Endothelial cell of umbilical vein (primary cell): Measurements from ENCODE around the gene TBC1D14. TPM values are rescaled to one million over a fixed set of nuclear protein-coding genes. Genes with fewer than 3 reads are reported as not detected.

Experiments used
- BruUV-seq: library from RNA; stranded (reverse); fragments of 400-500 nt; replicated peaks from 2 replicates; lab custom pipeline; 2021; lab: Mats Ljungman, UMichigan
- CTCF ChIA-PET: fragments of 300-600, 350-600 bp; sonication (Branson Sonifier 250); formaldehyde crosslinking; loops from one replicate; lab custom pipeline; 2021; ENCODE audit warnings: antibody characterized with exemption, inconsistent platforms; lab: Charles Lee
- POLR2A ChIA-PET: fragments of 300-600, 350-600 bp; sonication (Branson Sonifier 250); formaldehyde crosslinking; loops from one replicate; lab custom pipeline; 2021; ENCODE audit warnings: antibody characterized with exemption, inconsistent platforms; lab: Charles Lee
- DNase-seq: peaks from one replicate; pipeline ENCODE4 v3.0.0-alpha.2; 2011; ENCODE audit warnings: low read depth, low spot score
- FAIRE-seq: peaks from 2 replicates; lab custom pipeline; 2011; peaks lifted over from hg19 to GRCh38; lab: Jason Lieb, UNC
- H2AFZ ChIP-seq: 2 replicates; pipeline ENCODE4 v1.6.0; 2012; ENCODE audit warnings: low read depth, low read length, control low read depth, inconsistent platforms
- H3K27ac ChIP-seq: 2 replicates; pipeline ENCODE4 v1.5.1; 2011; ENCODE audit warnings: low read depth, mild to moderate bottlenecking, control low read depth, low read length, moderate library complexity; ENCODE audit not compliant: insufficient read depth
- H3K27me3 ChIP-seq, 2 experiments: 2 replicates each; pipeline versions ENCODE4 v1.6.0 to v1.6.1; 2011; ENCODE audit warnings: low read length in 2 of 2, mixed read lengths in 1 of 2; ENCODE audit not compliant: control insufficient read depth in 2 of 2, insufficient read depth in 2 of 2
- H3K36me3 ChIP-seq, 2 experiments: 2 replicates in 1 of 2; 3 replicates in 1 of 2; pipeline ENCODE4 v1.5.1; 2011; ENCODE audit warnings: low read length in 2 of 2, mild to moderate bottlenecking in 1 of 2, moderate library complexity in 1 of 2; ENCODE audit not compliant: control insufficient read depth in 2 of 2, insufficient read depth in 2 of 2; ENCODE audit errors: extremely low read depth in 1 of 2
- H3K4me1 ChIP-seq: 3 replicates; pipeline ENCODE4 v1.5.1; 2011; ENCODE audit warnings: mild to moderate bottlenecking, low read length; ENCODE audit not compliant: control insufficient read depth, insufficient read depth; ENCODE audit errors: extremely low read depth
- H3K4me2 ChIP-seq: 2 replicates; pipeline ENCODE4 v1.6.1; 2011; ENCODE audit warnings: low read length, control low read depth, mixed read lengths; ENCODE audit not compliant: insufficient read depth
- H3K4me3 ChIP-seq, 3 experiments: fragments of 200-600 bp in 1 of 3; sonication (generic), shearing (Covaris generic) in 1 of 3; replicated peaks in 1 of 3; 2 replicates each; pipeline ENCODE4 v1.5.1; 2011 to 2016; ENCODE audit warnings: control low read depth in 3 of 3, low read length in 3 of 3, mild to moderate bottlenecking in 2 of 3, inconsistent platforms in 1 of 3, low read depth in 1 of 3, moderate library complexity in 1 of 3; ENCODE audit not compliant: insufficient read depth in 1 of 3
- H3K79me2 ChIP-seq: 2 replicates; pipeline ENCODE4 v1.6.0; 2012; ENCODE audit warnings: low read length, inconsistent platforms; ENCODE audit not compliant: control insufficient read depth, insufficient read depth
- H3K9ac ChIP-seq: replicated peaks from 2 replicates; pipeline ENCODE3; 2011; ENCODE audit warnings: low read length, control low read depth; ENCODE audit not compliant: insufficient read depth; ENCODE audit errors: extremely low read depth
- H3K9me1 ChIP-seq: replicated peaks from 3 replicates; pipeline ENCODE4 v1.6.0; 2011; ENCODE audit warnings: mild to moderate bottlenecking, low read length; ENCODE audit not compliant: control insufficient read depth, insufficient read depth; ENCODE audit errors: extremely low read depth
- H3K9me3 ChIP-seq: replicated peaks from 2 replicates; pipeline ENCODE4 v1.5.1; 2012; ENCODE audit warnings: low read length, inconsistent platforms; ENCODE audit not compliant: control insufficient read depth, insufficient read depth
- H4K20me1 ChIP-seq: replicated peaks from 2 replicates; pipeline ENCODE3; 2011; ENCODE audit warnings: mild to moderate bottlenecking, low read length; ENCODE audit not compliant: control insufficient read depth, insufficient read depth; ENCODE audit errors: extremely low read depth
- CTCF ChIP-seq, 2 donors: IDR thresholded peaks; 1 replicate in 1 of 2; 2 replicates in 1 of 2; pipeline ENCODE4 v1.5.1; 2011; ENCODE audit warnings: low read length in 2 of 2, mild to moderate bottlenecking in 2 of 2, moderate library complexity in 2 of 2, control low read depth in 1 of 2, inconsistent platforms in 1 of 2, low read depth in 1 of 2; ENCODE audit not compliant: insufficient read depth in 1 of 2; ENCODE audit errors: extremely low read depth in 1 of 2
- EZH2 ChIP-seq: IDR thresholded peaks from 2 replicates; pipeline ENCODE4 v1.6.1; 2012; ENCODE audit warnings: borderline replicate concordance, low read depth, mild to moderate bottlenecking, moderate library complexity, low read length, inconsistent platforms; ENCODE audit not compliant: severe bottlenecking
- FOS ChIP-seq: IDR thresholded peaks from 2 replicates; pipeline ENCODE4 v1.6.1; 2011; ENCODE audit warnings: mild to moderate bottlenecking, low read length, moderate library complexity, borderline replicate concordance; ENCODE audit not compliant: insufficient read depth
- GATA2 ChIP-seq: IDR thresholded peaks from 2 replicates; pipeline ENCODE4 v1.7.0; 2011; ENCODE audit warnings: low read depth, mild to moderate bottlenecking, moderate library complexity, mixed read lengths, low read length; ENCODE audit not compliant: insufficient read length, insufficient read depth
- JUN ChIP-seq: IDR thresholded peaks from 2 replicates; pipeline ENCODE4 v1.6.1; 2011; ENCODE audit warnings: borderline replicate concordance, low read depth; ENCODE audit not compliant: insufficient read length, insufficient read depth
- MAX ChIP-seq: IDR thresholded peaks from 2 replicates; pipeline ENCODE4 v1.6.1; 2011; ENCODE audit not compliant: insufficient read depth, insufficient read length
- MYC ChIP-seq: IDR thresholded peaks from one replicate; pipeline ENCODE4 v1.6.1; 2011; ENCODE audit warnings: mild to moderate bottlenecking, low read depth, low read length
- POLR2A ChIP-seq: IDR thresholded peaks from 2 replicates; pipeline ENCODE4 v1.6.1; 2012; ENCODE audit warnings: low read depth, mild to moderate bottlenecking, control low read depth, low read length
- POLR2AphosphoS5 ChIP-seq: IDR thresholded peaks from 2 replicates; pipeline ENCODE4 v1.6.1; 2012; ENCODE audit warnings: low read depth, mild to moderate bottlenecking, control low read depth, low read length, moderate library complexity; ENCODE audit not compliant: insufficient read depth
- dilution Hi-C: fragments of 300-500 bp; cut with MboI; formaldehyde crosslinking; loops from one replicate; pipeline ENCODE4 v1.15.0; 2019; ENCODE audit warnings: low sequenced_read_pairs; ENCODE audit not compliant: extremely low pct_ligation_motif_present
- intact Hi-C: fragments of 100-400 bp; cut with micrococcal nuclease; formaldehyde crosslinking; loops from one replicate; pipeline ENCODE4 v1.10.0; 2022
- polyA plus RNA-seq, 4 experiments: library from polyadenylated mRNA; depleted of rRNA in 3 of 4; stranded (reverse) in 3 of 4; unstranded in 1 of 4; fragments of >200 nt; gene quantifications; 2 replicates each; pipeline versions ENCODE4 v1.2.1 to v1.2.3, GENCODE V29; 2011 to 2012; ENCODE audit warnings: missing spikeins in 1 of 4
- total RNA-seq: library from RNA; stranded (reverse); gene quantifications from 2 replicates; pipeline ENCODE4 v1.2.3, GENCODE V29; 2021

TBC1D14 gene
- total and polyA plus RNA-seq, 2 donors (not counting 3 experiments of a cell fraction or from before 2014, with no cell fraction given): 23.7 to 24.8 TPM

GRCh38 chr4:6926081-6926480 is 16.5 kb downstream of the TBC1D14 start:
- Histone ChIP-seq H3K36me3 (peaks cover 3 to 11% of the 10 kb centered on the region in 2 experiments), H3K9ac (no peak overlapping the region), H3K79me2 (no peaks in the 10 kb centered on the region), H3K9me3 (no peaks in the 10 kb centered on the region), H3K4me3 (no peak overlapping the region), H3K4me1 (no peaks in the 10 kb centered on the region), H3K9me1 (no peaks in the 10 kb centered on the region), H3K4me2 (no peak overlapping the region), H3K27ac (no peak overlapping the region), H3K27me3 (no peaks in the 10 kb centered on the region), H4K20me1 (no peaks in the 10 kb centered on the region), H2AFZ (no peak overlapping the region)
- dilution Hi-C loops: no loop called here
- no TSS peak for BruUV-seq
- CTCF ChIA-PET: no interaction called here
- POLR2A ChIA-PET: no interaction called here
- FAIRE-seq (no peak), DNase-seq (no peak)
- TF ChIP-seq MYC: no peak
- TF ChIP-seq POLR2AphosphoS5: no peak
- TF ChIP-seq POLR2A: no peak
- no peak for TF ChIP-seq MAX
- no peak for TF ChIP-seq EZH2
- no peak for TF ChIP-seq CTCF (IDR thresholded peaks at IDR 0.05; ENCODE audit: extremely low read depth in 1 of 2, insufficient read depth in 1 of 2, low read depth in 1 of 2, low read length in 2 of 2)
- no peak for TF ChIP-seq JUN
- no peak for TF ChIP-seq FOS
- no peak for TF ChIP-seq GATA2
- intact Hi-C loops: no loop called here
